Skeletal muscle satellite cell (primary cell): ENCODE data around the gene HIC2.
"Not testable (repeated sequence)": the region's sequence is repeated elsewhere in the genome, so short reads cannot be mapped to it uniquely, and the experiment has no call there.

Experiments
- H3K27me3 ChIP-seq: 2 replicates; pipeline ENCODE4 v1.7.0; 2013; ENCODE audit warnings: low read length; ENCODE audit not compliant: control insufficient read depth, insufficient read depth
- H3K36me3 ChIP-seq: 2 replicates; pipeline ENCODE4 v1.7.0; 2013; ENCODE audit warnings: mild to moderate bottlenecking, control low read depth, low read length; ENCODE audit not compliant: insufficient read depth
- H3K4me1 ChIP-seq: 2 replicates; pipeline ENCODE4 v1.7.0; 2013; ENCODE audit warnings: low read length; ENCODE audit not compliant: control insufficient read depth, insufficient read depth
- H3K4me2 ChIP-seq: 2 replicates; pipeline ENCODE4 v1.7.0; 2013; ENCODE audit warnings: mild to moderate bottlenecking, low read length
- H3K4me3 ChIP-seq: 2 replicates; pipeline ENCODE4 v1.7.0; 2013; ENCODE audit warnings: low read length
- H3K9ac ChIP-seq: 2 replicates; pipeline ENCODE4 v1.7.0; 2013; ENCODE audit warnings: mild to moderate bottlenecking, low read depth, low read length, moderate library complexity
- H3K9me3 ChIP-seq: replicated peaks from 2 replicates; pipeline ENCODE4 v1.7.0; 2013; ENCODE audit warnings: mild to moderate bottlenecking, control low read depth, low read length

Gene HIC2

DNA sequence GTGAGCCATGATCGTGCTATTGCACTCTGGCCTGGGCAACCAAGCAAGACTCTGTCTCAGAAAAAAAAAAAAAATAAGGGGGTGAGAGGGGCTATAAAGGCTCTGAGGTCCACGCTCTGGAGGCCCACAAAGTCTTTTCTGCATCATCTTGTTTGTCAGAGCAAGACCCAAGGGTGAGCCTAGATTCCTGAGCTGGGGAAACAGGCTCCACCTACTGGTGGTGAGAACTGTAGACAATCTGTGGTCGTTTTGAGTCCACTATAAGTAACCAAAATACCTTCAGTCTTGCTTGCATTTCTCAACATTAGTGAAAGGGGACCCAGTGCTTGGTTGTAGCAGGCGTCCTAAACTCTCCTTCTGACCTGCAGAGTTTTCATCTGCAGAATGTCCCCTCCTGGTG, 45.5 kb downstream of the HIC2 start:
- not testable (repeated sequence) for H3K9ac ChIP-seq, H3K36me3 ChIP-seq, H3K9me3 ChIP-seq, H3K4me2 ChIP-seq, H3K27me3 ChIP-seq, H3K4me1 ChIP-seq, H3K4me3 ChIP-seq

DNA sequence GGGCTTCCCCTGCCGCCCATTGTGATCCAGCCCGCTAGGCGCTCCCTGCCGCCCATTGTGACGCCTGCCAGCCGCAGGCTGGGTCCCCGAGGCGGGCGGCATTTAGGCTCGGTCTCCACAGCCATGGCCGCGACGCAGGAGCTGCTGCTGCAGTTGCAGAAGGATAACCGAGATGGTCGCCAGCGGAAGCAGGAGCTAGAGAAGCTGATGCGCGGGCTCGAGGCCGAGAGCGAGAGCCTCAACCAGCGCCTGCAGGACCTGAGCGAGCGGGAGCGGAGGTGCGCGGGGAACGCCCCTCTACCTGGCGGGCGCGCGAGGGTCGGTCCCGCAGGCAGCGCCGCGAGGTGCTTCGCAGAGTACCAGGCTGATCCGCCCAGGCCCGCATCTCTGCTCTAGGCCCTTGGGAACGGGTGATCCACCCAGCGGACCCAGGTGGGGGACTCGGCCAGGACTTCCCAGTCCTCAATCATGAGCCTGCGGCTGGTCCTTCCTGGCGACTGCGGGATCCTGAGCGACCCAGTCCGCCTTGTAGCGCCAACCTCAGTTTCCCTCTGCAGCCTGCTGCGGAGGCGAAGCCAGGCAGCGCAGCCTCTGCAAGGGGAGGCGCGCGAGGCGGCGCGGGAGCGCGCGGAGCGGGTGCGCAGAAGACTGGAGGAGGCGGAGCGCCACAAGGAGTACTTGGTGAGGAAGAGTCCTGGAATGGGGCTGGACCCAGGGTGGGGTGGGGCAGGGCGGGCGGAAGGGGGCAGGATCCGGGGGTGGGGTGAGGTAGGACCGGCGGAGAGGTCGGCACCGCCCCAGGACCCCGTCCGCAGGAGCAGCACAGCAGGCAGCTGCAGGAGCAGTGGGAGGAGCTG, 50.4 kb downstream of the HIC2 start, which contains the start of gene TMEM191C:
TMEM191C (plus strand) TSS at position 51 of the 857 bp plus-strand sequence; CDS start at position 124, 73 bp downstream.
- not testable (repeated sequence) for H3K36me3 ChIP-seq, H3K4me1 ChIP-seq, H3K27me3 ChIP-seq, H3K9ac ChIP-seq, H3K9me3 ChIP-seq
- peak within 1 kb of the TSS; percentile 63 for H3K4me3 ChIP-seq
- H3K4me2 ChIP-seq: peak within 1 kb of the TSS; percentile 76

DNA sequence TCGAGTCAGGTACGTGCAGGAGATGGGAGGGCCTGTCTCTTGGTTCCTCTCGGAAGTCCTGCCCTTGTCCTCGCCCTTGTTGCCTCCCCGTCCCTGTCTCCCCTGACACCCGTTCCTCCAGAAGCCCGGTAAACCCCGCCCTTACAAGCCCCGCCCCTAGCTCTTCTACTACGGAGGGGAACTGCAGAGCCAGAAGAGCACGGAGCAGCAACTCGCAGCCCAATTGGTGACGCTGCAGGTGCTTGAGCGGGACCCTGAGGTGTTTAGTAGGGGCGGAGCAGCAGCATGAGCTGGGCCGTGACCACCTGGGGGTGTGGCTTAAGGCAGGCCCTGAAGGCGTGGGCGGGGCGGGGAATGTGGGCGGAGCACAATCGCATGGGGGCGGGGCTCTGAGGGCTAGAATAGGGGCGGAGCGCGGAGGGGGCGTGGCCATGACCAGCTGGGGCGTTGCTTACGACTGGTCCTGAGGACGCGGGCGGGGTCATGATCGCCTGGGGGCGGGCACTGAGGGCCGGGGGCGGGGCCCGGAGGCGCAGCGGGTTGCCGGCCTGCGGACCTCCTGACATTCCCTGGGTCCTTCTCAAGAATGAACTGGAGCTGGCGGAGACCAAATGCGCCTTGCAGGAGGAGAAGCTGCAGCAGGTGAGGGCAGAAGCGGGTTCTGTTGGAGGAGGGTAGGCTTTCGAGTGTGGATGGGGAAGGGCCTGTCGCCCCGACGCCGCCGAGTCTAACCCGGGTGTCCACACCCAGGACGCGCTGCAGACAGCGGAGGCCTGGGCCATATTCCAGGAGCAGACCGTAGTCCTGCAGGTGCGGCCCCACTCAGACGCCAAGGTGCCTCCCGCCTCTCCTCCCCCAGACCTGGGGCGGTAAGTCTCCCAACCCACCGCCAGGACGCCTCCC, 51.3 kb downstream of the HIC2 start:
- not testable (repeated sequence) for H3K27me3 ChIP-seq, H3K36me3 ChIP-seq, H3K9me3 ChIP-seq, H3K4me1 ChIP-seq, H3K9ac ChIP-seq
- Histone ChIP-seq H3K4me3 (peak overlapping the region; percentile 63), H3K4me2 (peak overlapping the region; percentile 76)

DNA sequence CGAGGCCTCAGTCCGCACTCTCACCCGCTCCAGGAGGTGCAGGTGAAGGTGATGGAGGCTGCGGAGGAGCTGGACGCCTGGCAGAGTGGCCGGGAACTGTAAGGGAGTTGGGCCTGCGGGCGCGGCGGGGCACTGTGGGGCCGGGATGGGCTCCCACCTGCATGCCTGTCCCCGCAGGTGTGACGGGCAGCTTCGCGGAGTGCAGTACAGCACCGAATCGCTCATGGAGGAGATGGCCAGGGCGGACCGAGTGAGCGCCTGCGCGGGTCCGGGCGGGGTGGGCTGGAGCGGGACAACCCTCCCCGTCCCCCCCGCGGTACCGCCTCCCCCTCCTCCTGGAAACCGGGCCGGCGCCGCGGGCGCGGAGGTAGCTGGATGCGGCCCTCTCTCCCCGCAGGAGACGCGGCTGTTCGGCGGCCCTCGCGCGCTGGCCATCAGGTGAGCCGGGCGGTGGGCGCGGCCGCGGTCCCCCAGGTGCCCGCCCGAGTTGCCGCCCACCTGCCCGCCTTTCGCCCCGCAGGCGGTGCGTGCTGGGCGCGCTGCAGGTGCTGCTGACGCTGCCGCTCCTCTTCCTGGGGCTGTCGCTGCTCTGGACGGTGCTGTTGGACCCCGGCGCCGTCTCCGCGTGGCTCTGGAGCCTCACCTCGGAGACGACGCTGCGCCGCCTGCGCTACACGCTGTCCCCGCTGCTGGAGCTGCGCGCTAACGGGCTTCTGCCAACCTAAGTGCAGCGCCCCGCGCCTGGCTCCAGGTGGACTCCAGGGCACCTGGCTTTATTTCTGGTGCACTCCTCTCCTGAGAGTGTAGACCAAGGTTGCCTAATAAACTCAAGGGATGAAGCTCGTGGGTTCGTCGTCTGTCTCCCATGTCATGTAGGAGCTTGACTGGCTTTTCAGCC, 52.2 kb downstream of the HIC2 start:
- not testable (repeated sequence) for H3K4me2 ChIP-seq, H3K4me1 ChIP-seq, H3K36me3 ChIP-seq, H3K4me3 ChIP-seq, H3K27me3 ChIP-seq, H3K9me3 ChIP-seq, H3K9ac ChIP-seq

DNA sequence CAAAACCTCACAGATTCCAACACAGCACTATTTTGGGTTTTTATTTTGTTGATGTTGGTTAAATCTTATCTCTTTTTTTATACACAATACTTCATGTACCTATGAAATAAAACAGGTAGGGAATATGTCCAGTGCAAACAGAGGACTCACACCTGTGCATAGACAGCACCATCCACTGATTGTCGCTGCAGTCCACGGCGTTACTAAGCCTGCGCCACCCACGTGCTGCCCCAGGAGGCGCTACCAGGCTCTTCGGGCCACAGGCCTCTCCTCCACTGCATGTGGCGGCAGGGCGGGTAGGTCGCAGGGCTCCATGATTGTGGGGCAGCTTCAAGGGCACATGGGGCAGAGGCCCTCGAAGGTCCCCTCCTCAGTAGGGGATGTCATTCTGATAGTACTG, 55.8 kb downstream of the HIC2 start:
- not testable (repeated sequence) for H3K9me3 ChIP-seq, H3K4me2 ChIP-seq, H3K4me3 ChIP-seq, H3K4me1 ChIP-seq, H3K27me3 ChIP-seq, H3K9ac ChIP-seq, H3K36me3 ChIP-seq

DNA sequence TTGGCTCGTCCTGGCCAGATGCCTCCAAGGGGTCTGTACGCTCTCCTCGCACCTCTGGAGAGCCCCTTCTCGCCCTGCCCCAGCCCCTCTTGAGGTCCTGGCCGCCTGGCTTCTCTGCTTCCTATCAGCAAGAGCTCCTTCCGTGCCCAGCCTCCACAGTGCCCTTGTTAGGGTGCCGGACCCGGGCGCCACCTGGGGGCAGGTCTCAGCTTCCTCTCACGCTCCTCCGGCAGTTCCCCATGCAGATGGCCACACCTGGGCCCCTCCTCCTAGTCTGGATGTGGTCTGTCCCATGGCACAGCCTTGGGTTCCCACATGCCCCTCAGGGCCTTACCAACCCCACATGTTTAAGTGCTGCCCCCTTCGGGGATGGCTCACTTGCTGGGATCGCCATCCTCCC, 56.5 kb downstream of the HIC2 start:
- H3K4me1 ChIP-seq, H3K9ac ChIP-seq, H3K4me2 ChIP-seq, H3K27me3 ChIP-seq, H3K36me3 ChIP-seq, H3K4me3 ChIP-seq, H3K9me3 ChIP-seq: not testable (repeated sequence)

DNA sequence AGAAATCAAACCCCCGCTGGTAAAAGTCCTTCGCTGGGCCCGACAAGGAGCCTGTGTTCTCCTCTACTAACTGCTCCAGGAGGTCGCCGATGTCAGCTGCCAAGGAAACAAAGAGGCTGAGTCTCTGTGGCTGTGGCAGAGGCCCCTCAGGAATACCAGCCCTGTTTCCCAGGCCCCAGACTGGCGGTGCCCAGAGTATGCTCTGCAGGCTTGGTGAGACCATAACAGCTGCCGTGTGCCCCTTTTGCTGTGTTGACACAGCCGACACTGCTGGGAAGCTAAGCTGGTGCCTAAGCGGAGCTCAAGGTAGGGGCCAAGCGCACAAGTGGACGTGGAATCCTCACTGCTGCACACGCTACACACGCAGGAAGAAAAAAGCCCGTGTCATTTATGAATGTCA, 66.9 kb downstream of the HIC2 start:
- H3K27me3 ChIP-seq, H3K4me1 ChIP-seq, H3K9ac ChIP-seq, H3K4me3 ChIP-seq, H3K9me3 ChIP-seq, H3K4me2 ChIP-seq, H3K36me3 ChIP-seq: not testable (repeated sequence)

DNA sequence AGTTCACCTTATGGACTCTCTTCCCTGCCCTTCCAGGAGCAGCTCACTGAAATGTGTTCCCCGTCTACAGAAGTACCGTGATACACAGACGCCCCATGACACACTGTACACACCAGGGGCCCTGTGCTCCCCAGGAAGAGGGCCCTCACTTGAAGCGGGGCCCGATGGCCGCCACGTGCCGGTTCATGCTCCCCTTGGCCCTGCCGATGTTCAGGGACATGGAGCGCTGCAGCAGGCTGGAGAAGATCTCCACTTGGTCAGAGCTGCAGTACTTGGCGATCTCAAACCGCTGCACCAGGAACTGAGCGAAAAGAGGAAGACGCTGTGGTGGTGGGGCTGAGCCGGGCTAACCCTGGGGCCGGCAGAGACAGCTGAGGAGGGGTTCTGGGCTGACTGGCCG, 70.6 kb downstream of the HIC2 start:
- H3K27me3 ChIP-seq, H3K4me2 ChIP-seq, H3K4me1 ChIP-seq, H3K4me3 ChIP-seq, H3K9ac ChIP-seq, H3K9me3 ChIP-seq, H3K36me3 ChIP-seq: not testable (repeated sequence)

DNA sequence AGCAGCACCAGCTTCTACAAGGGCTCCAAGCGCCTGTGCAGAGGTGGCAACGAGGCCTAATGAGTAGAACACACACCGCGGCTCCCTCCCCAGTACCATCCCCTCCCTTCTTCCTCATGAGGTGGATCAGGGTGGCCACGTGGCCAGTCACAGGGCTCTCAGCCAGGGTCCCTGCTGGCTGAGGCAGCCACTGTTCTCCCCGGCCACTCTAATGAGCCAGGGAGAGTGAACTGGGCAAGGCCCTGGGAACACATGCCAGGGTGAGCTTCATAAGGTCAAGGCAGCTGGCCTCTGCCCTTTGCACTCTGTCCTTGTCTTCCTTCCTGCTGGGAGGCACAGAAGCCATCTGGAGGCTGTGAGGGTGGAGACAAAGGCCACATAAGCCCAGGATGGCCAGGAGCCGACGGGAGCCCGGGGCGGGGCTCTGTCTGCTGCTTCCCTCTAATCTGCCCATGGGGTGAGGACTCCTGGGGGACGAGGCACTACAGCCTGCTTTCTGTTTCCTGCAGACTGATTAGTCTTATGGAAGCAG, 72.0 kb downstream of the HIC2 start:
- not testable (repeated sequence) for H3K4me1 ChIP-seq, H3K9me3 ChIP-seq, H3K27me3 ChIP-seq, H3K4me2 ChIP-seq, H3K4me3 ChIP-seq, H3K9ac ChIP-seq, H3K36me3 ChIP-seq

DNA sequence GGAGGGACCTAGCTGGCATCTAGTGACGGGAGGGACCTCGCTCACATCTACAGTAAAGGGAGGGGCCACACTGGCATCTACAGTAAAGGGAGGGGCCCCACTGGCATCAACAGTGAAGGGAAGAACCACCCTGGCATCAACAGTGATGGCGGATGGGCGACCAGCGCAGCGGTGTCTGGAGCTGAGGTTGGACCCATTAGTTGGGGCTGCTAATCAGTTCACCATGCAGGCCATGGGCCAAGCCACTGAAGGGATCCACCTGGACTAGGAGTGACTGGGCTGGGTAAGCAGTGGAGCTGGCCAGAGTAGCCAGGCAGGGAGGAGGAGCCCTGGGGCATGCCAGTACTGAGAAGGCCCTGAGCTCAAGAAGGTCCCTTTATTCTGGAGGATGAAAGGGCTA, 73.4 kb downstream of the HIC2 start:
- H3K36me3 ChIP-seq, H3K4me3 ChIP-seq, H3K4me2 ChIP-seq, H3K27me3 ChIP-seq, H3K9me3 ChIP-seq, H3K9ac ChIP-seq, H3K4me1 ChIP-seq: not testable (repeated sequence)

DNA sequence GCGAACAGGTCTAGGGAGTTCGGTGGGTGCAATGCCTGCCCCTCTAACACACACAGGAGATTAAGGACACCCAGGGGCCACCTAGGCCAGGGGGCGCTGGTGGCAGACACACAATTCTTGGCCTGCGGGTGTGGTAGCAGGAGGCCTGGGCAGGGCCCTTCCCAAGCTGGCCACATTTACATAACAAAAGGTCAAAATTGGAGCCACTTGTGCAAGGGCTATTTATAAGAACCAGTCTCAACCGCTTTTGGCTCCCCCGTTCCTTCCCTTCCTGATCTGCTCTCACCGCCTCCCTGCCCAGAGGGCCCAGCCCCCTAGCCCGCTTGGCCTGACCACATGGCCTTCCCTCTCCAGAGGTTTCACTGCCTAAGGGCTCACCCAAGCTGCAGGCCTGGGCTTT, 75.1 kb downstream of the HIC2 start:
- H3K27me3 ChIP-seq, H3K9ac ChIP-seq, H3K4me2 ChIP-seq, H3K4me1 ChIP-seq, H3K9me3 ChIP-seq, H3K4me3 ChIP-seq, H3K36me3 ChIP-seq: not testable (repeated sequence)
